ENCODE results near the gene CAAP1. TPM values are rescaled to one million over a fixed set of nuclear protein-coding genes. Genes with fewer than 3 reads are reported as not detected.

Gene CAAP1
- total and polyA plus RNA-seq, 2 of the 13 experiments (the other 11 are each of a cell fraction or from before 2014, with no cell fraction given), result 10.9 to 40.2 TPM

DNA sequence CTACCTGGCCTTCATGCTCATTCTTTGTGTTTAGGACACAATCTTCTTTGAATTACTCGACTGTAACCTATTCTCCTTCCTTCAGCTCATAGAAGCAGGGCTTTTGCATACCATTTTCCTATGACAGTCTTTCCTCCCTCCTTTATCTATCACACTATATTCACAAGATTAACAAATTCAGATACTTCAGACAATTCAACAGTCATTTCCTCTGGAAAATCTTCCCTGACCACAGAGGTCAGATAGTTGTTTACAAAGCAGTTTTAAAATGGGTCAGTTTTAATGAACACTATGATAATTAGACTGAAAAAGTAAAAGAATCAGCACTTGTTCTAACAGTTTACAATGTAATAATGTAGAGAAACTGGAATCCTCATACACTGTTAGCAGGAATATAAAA is 4.3 kb downstream of the CAAP1 start (continued):
- TF ChIP-seq, protein P1, sequence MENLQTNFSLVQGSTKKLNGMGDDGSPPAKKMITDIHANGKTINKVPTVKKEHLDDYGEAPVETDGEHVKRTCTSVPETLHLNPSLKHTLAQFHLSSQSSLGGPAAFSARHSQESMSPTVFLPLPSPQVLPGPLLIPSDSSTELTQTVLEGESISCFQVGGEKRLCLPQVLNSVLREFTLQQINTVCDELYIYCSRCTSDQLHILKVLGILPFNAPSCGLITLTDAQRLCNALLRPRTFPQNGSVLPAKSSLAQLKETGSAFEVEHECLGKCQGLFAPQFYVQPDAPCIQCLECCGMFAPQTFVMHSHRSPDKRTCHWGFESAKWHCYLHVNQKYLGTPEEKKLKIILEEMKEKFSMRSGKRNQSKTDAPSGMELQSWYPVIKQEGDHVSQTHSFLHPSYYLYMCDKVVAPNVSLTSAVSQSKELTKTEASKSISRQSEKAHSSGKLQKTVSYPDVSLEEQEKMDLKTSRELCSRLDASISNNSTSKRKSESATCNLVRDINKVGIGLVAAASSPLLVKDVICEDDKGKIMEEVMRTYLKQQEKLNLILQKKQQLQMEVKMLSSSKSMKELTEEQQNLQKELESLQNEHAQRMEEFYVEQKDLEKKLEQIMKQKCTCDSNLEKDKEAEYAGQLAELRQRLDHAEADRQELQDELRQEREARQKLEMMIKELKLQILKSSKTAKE (CRISPR knock-in tag; IDR thresholded peaks at IDR 0.05; ENCODE audit: borderline replicate concordance), result no peak
- TF ChIP-seq ZNF619 (CRISPR knock-in tag; IDR thresholded peaks at IDR 0.05) (no peak), ZNF788 (CRISPR knock-in tag; IDR thresholded peaks at IDR 0.05; ENCODE audit: borderline replicate concordance) (no peak), ZNF777 (CRISPR knock-in tag; IDR thresholded peaks at IDR 0.05) (no peak), ZNF546 (CRISPR knock-in tag; conservative IDR thresholded peaks at IDR 0.05) (no peak)
- TF ChIP-seq, protein P2, sequence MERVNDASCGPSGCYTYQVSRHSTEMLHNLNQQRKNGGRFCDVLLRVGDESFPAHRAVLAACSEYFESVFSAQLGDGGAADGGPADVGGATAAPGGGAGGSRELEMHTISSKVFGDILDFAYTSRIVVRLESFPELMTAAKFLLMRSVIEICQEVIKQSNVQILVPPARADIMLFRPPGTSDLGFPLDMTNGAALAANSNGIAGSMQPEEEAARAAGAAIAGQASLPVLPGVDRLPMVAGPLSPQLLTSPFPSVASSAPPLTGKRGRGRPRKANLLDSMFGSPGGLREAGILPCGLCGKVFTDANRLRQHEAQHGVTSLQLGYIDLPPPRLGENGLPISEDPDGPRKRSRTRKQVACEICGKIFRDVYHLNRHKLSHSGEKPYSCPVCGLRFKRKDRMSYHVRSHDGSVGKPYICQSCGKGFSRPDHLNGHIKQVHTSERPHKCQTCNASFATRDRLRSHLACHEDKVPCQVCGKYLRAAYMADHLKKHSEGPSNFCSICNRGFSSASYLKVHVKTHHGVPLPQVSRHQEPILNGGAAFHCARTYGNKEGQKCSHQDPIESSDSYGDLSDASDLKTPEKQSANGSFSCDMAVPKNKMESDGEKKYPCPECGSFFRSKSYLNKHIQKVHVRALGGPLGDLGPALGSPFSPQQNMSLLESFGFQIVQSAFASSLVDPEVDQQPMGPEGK (CRISPR knock-in tag; IDR thresholded peaks at IDR 0.05), result no peak

DNA sequence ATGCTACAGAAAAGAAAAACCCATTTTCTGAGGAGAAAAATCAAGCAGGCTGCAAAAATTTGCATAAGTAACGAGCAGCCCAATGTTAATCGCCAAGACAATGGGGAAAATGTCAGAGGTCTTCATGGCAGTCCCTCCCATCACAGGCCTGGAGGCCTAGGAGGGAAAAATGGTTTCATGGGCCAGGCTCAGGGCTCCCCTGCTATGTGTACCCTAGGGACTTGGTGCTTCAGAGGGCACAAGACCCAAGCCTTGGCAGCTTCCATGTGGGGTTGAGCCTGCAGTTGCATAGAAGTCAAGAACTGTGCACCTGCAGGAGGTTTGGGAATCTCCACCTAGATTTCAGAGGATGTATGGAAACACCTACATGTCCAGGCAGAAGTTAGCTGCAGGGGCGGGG is 10.4 kb downstream of the CAAP1 start:
- Histone ChIP-seq H3K79me2 (ENCODE audit: insufficient read depth, low read length) (peaks cover 5% of the 10 kb centered on the region), H4K20me1 (ENCODE audit: insufficient read depth, low read length) (no peaks in the 10 kb centered on the region), H3K4me3 (replicated peaks in 1 of 3; ENCODE audit: insufficient read depth in 1 of 3, low read depth in 2 of 3, low read length in 3 of 3) (no peak overlapping the region), H3K9ac (ENCODE audit: insufficient read depth, low read depth, low read length) (no peak overlapping the region), H3K9me3 (ENCODE audit: low read length) (peaks cover 13% of the 10 kb centered on the region; the same call in 1 of the 2 replicates), H3K36me3 (replicated peaks in 1 of 2; ENCODE audit: control insufficient read depth in 1 of 2, insufficient read depth in 2 of 2, low read length in 2 of 2) (peaks cover 7 to 50% of the 10 kb centered on the region in 2 experiments), H3K27me3 (ENCODE audit: control insufficient read depth in 1 of 2, insufficient read depth in 2 of 2, low read length in 2 of 2) (no peaks in the 10 kb centered on the region), H2AFZ (ENCODE audit: low read length) (no peak overlapping the region), H3K4me2 (ENCODE audit: low read depth, low read length) (no peak overlapping the region), H3K4me1 (ENCODE audit: insufficient read depth, low read length) (no peaks in the 10 kb centered on the region), H3K27ac (ENCODE audit: extremely low read length, insufficient read depth, low read length) (no peak overlapping the region)
- DNase-seq (ENCODE audit: low spot score) (no peak), ATAC-seq (no peak), FAIRE-seq (no peak)
- ChIA-PET CTCF (ENCODE audit: low intra/inter-chr PET ratio, low total read pairs) (no interaction called here), POLR2A (no interaction called here)
- no TSS peak for BruUV-seq (replicated peaks)
- WGBS (ENCODE audit: low lambda C conversion rate), result 99% methylated on average over 3 of the region's 3 CpGs
- in situ Hi-C loops (cut with HindIII; ENCODE audit: extremely low pct_ligation_motif_present, low pct_unique_long_range_greater_than_20kb) (no loop called here), intact Hi-C loops (cut with micrococcal nuclease; ENCODE audit: unreplicated experiment) (no loop called here)
- TF ChIP-seq MLLT10 (CRISPR knock-in tag; IDR thresholded peaks at IDR 0.05) (no peak), CBX2 (IDR thresholded peaks at IDR 0.05; ENCODE audit: low read depth, low read length) (no peak), CBX2 (CRISPR knock-in tag; IDR thresholded peaks at IDR 0.05; ENCODE audit: low read depth) (no peak), ZNF879 (CRISPR knock-in tag; IDR thresholded peaks at IDR 0.05) (no peak), ZNF720 (CRISPR knock-in tag; IDR thresholded peaks at IDR 0.05) (no peak)
- TF ChIP-seq, protein P3, sequence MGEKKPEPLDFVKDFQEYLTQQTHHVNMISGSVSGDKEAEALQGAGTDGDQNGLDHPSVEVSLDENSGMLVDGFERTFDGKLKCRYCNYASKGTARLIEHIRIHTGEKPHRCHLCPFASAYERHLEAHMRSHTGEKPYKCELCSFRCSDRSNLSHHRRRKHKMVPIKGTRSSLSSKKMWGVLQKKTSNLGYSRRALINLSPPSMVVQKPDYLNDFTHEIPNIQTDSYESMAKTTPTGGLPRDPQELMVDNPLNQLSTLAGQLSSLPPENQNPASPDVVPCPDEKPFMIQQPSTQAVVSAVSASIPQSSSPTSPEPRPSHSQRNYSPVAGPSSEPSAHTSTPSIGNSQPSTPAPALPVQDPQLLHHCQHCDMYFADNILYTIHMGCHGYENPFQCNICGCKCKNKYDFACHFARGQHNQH (CRISPR knock-in tag; IDR thresholded peaks at IDR 0.05), result no peak
- TF ChIP-seq, protein P4, sequence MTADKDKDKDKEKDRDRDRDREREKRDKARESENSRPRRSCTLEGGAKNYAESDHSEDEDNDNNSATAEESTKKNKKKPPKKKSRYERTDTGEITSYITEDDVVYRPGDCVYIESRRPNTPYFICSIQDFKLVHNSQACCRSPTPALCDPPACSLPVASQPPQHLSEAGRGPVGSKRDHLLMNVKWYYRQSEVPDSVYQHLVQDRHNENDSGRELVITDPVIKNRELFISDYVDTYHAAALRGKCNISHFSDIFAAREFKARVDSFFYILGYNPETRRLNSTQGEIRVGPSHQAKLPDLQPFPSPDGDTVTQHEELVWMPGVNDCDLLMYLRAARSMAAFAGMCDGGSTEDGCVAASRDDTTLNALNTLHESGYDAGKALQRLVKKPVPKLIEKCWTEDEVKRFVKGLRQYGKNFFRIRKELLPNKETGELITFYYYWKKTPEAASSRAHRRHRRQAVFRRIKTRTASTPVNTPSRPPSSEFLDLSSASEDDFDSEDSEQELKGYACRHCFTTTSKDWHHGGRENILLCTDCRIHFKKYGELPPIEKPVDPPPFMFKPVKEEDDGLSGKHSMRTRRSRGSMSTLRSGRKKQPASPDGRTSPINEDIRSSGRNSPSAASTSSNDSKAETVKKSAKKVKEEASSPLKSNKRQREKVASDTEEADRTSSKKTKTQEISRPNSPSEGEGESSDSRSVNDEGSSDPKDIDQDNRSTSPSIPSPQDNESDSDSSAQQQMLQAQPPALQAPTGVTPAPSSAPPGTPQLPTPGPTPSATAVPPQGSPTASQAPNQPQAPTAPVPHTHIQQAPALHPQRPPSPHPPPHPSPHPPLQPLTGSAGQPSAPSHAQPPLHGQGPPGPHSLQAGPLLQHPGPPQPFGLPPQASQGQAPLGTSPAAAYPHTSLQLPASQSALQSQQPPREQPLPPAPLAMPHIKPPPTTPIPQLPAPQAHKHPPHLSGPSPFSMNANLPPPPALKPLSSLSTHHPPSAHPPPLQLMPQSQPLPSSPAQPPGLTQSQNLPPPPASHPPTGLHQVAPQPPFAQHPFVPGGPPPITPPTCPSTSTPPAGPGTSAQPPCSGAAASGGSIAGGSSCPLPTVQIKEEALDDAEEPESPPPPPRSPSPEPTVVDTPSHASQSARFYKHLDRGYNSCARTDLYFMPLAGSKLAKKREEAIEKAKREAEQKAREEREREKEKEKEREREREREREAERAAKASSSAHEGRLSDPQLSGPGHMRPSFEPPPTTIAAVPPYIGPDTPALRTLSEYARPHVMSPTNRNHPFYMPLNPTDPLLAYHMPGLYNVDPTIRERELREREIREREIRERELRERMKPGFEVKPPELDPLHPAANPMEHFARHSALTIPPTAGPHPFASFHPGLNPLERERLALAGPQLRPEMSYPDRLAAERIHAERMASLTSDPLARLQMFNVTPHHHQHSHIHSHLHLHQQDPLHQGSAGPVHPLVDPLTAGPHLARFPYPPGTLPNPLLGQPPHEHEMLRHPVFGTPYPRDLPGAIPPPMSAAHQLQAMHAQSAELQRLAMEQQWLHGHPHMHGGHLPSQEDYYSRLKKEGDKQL (CRISPR knock-in tag; IDR thresholded peaks at IDR 0.05; ENCODE audit: low read depth), result no peak
